GM23338 (cell line): ENCODE results near the gene ADCY5. TPM values are rescaled to one million over a fixed set of nuclear protein-coding genes. Genes with fewer than 3 reads are reported as not detected.

Source experiments
- ATAC-seq: fragments of 200-7000 bp; cut with Tn5 transposase; 3 replicates; pipeline ENCODE4 v1.9.1; 2020
- DNase-seq: peaks from one replicate; pipeline ENCODE4 v3.0.0-alpha.2; 2015; ENCODE audit warnings: low spot score
- H2AFZ ChIP-seq: fragments of 200-600 bp; sonication (generic); 2 replicates; pipeline ENCODE4 v1.8.0; 2016; ENCODE audit warnings: antibody characterized with exemption, mild to moderate bottlenecking, moderate library complexity
- H3F3A ChIP-seq: fragments of 200-600 bp; sonication (generic); replicated peaks from 2 replicates; pipeline ENCODE4 v1.8.0; 2017; ENCODE audit warnings: antibody characterized with exemption, mixed run types, low read depth
- H3K27ac ChIP-seq: fragments of 200-600 bp; sonication (generic); 2 replicates; pipeline ENCODE4 v1.6.1; 2016; ENCODE audit warnings: low read depth
- H3K27me3 ChIP-seq: fragments of 200-600 bp; sonication (generic); 2 replicates; pipeline ENCODE4 v1.8.0; 2016; ENCODE audit warnings: mild to moderate bottlenecking, mixed run types, moderate library complexity; ENCODE audit not compliant: insufficient read depth
- H3K36me3 ChIP-seq: fragments of 200-600 bp; sonication (generic); 2 replicates; pipeline ENCODE4 v1.8.0; 2016; ENCODE audit warnings: mild to moderate bottlenecking; ENCODE audit not compliant: insufficient read depth
- H3K4me1 ChIP-seq: fragments of 200-600 bp; sonication (generic); 2 replicates; pipeline ENCODE4 v1.8.0; 2016; ENCODE audit warnings: mild to moderate bottlenecking, moderate library complexity; ENCODE audit not compliant: insufficient read depth
- H3K4me2 ChIP-seq: fragments of 200-600 bp; sonication (generic); 2 replicates; pipeline ENCODE4 v1.7.1; 2017; ENCODE audit warnings: mixed run types
- H3K4me3 ChIP-seq: fragments of 200-600 bp; sonication (generic); 2 replicates; pipeline ENCODE4 v1.6.1; 2016; ENCODE audit warnings: mixed run types
- H3K79me2 ChIP-seq: fragments of 200-600 bp; sonication (generic); replicated peaks from 2 replicates; pipeline ENCODE4 v1.8.0; 2017; ENCODE audit warnings: mild to moderate bottlenecking; ENCODE audit not compliant: insufficient read depth
- H3K9me2 ChIP-seq: fragments of 200-600 bp; sonication (generic); 2 replicates; pipeline ENCODE4 v1.8.0; 2017; ENCODE audit not compliant: insufficient read depth
- H4K20me1 ChIP-seq: fragments of 200-600 bp; sonication (generic); replicated peaks from 2 replicates; pipeline ENCODE4 v1.8.0; 2017; ENCODE audit warnings: mild to moderate bottlenecking; ENCODE audit not compliant: insufficient read depth
- H3K27ac Mint-ChIP-seq: 2 replicates; pipeline ENCODE4 v1.8.0; 2020; ENCODE audit warnings: inconsistent platforms, mild to moderate bottlenecking, moderate library complexity, mixed read lengths
- H3K27me3 Mint-ChIP-seq: 3 replicates; pipeline ENCODE4 v1.8.0; 2022; ENCODE audit warnings: low read depth, mild to moderate bottlenecking, moderate library complexity, mixed read lengths, inconsistent platforms; ENCODE audit not compliant: insufficient read depth, poor library complexity
- H3K36me3 Mint-ChIP-seq: 3 replicates; pipeline ENCODE4 v1.8.0; 2021; ENCODE audit warnings: low read depth, mild to moderate bottlenecking, inconsistent platforms, moderate library complexity, mixed read lengths
- H3K4me1 Mint-ChIP-seq: 3 replicates; pipeline ENCODE4 v1.8.0; 2020; ENCODE audit warnings: mild to moderate bottlenecking, inconsistent platforms, mixed read lengths
- H3K4me3 Mint-ChIP-seq: 3 replicates; pipeline ENCODE4 v1.8.0; 2021; ENCODE audit warnings: moderate library complexity, mild to moderate bottlenecking, inconsistent platforms, mixed read lengths
- H3K9me3 Mint-ChIP-seq: 3 replicates; pipeline ENCODE4 v1.8.0; 2020; ENCODE audit warnings: moderate library complexity, mild to moderate bottlenecking, inconsistent platforms, mixed read lengths
- CREB1 ChIP-seq: fragments of 250-450 bp; sonication (Bioruptor Pico); IDR thresholded peaks from 2 replicates; pipeline ENCODE4 v1.5.0; 2020; ENCODE audit warnings: low read depth, mild to moderate bottlenecking, moderate library complexity
- EZH2 ChIP-seq: fragments of 200-600 bp; sonication (generic); IDR thresholded peaks from one replicate; pipeline ENCODE4 v1.8.0; 2017; ENCODE audit warnings: antibody characterized with exemption, mild to moderate bottlenecking, low read depth; ENCODE audit not compliant: unreplicated experiment
- EZH2phosphoT487 ChIP-seq: fragments of 200-600 bp; sonication (generic); IDR thresholded peaks from one replicate; pipeline ENCODE4 v1.8.1; 2018; ENCODE audit warnings: antibody characterized with exemption; ENCODE audit not compliant: unreplicated experiment
- JUNB ChIP-seq: IDR thresholded peaks from one replicate; pipeline ENCODE4 v1.6.1; 2016; ENCODE audit warnings: antibody characterized with exemption; ENCODE audit not compliant: unreplicated experiment
- POLR2AphosphoS5 ChIP-seq: IDR thresholded peaks from 2 replicates; pipeline ENCODE4 v1.6.1; 2016; ENCODE audit warnings: antibody characterized with exemption, low read depth
- ZNF114 ChIP-seq: fragments of 250-450 bp; sonication (Bioruptor Pico); IDR thresholded peaks from 2 replicates; pipeline ENCODE4 v1.5.0; 2020; ENCODE audit warnings: mild to moderate bottlenecking, moderate library complexity
- polyA plus RNA-seq: library from polyadenylated mRNA; unstranded; fragments of >200 nt; fragmentation: Nextera tagmentation; extraction: Ambion mirVana; gene quantifications from 2 replicates; pipeline ENCODE4 v1.2.1, GENCODE V29; 2016
- total RNA-seq: library from RNA; depleted of rRNA; stranded (reverse); fragments of >200 nt; shearing (Covaris generic); gene quantifications from 2 replicates; pipeline ENCODE4 v1.2.3, GENCODE V29; 2014
- TF ChIP-seq, protein P1 (sequence below): fragments of 250-450 bp; sonication (Bioruptor Pico); IDR thresholded peaks from 2 replicates; pipeline ENCODE4 v1.5.0; 2020; ENCODE audit warnings: mild to moderate bottlenecking, moderate library complexity
- TF ChIP-seq, protein P2 (sequence below): IDR thresholded peaks from 2 replicates; pipeline ENCODE4 v1.6.1; 2016; ENCODE audit warnings: antibody characterized with exemption

ADCY5 gene
- total and polyA plus RNA-seq, 2 experiments from 2014 or later, result 3.5 to 10.2 TPM

DNA sequence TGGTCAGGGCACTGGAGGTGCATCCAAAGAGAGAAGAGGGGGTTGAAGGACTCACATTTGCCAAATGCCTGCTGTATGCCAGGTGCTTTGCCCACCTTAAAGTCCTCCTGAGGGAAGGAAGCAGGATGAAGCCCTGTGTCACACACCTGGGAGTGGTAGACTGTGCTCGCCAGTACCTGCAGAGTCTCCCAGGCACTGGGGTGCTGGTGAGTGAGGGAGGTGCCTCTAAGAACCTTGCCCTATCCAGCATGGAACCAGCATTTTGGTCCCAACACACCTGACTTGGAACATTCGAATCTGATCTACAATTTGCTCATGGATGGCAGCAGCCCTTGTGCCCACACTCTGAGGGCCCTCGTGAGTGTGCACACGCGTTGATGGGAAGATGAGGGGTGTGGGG lies 170.4 kb downstream of the ADCY5 start (continued):
- TF ChIP-seq, protein P1, sequence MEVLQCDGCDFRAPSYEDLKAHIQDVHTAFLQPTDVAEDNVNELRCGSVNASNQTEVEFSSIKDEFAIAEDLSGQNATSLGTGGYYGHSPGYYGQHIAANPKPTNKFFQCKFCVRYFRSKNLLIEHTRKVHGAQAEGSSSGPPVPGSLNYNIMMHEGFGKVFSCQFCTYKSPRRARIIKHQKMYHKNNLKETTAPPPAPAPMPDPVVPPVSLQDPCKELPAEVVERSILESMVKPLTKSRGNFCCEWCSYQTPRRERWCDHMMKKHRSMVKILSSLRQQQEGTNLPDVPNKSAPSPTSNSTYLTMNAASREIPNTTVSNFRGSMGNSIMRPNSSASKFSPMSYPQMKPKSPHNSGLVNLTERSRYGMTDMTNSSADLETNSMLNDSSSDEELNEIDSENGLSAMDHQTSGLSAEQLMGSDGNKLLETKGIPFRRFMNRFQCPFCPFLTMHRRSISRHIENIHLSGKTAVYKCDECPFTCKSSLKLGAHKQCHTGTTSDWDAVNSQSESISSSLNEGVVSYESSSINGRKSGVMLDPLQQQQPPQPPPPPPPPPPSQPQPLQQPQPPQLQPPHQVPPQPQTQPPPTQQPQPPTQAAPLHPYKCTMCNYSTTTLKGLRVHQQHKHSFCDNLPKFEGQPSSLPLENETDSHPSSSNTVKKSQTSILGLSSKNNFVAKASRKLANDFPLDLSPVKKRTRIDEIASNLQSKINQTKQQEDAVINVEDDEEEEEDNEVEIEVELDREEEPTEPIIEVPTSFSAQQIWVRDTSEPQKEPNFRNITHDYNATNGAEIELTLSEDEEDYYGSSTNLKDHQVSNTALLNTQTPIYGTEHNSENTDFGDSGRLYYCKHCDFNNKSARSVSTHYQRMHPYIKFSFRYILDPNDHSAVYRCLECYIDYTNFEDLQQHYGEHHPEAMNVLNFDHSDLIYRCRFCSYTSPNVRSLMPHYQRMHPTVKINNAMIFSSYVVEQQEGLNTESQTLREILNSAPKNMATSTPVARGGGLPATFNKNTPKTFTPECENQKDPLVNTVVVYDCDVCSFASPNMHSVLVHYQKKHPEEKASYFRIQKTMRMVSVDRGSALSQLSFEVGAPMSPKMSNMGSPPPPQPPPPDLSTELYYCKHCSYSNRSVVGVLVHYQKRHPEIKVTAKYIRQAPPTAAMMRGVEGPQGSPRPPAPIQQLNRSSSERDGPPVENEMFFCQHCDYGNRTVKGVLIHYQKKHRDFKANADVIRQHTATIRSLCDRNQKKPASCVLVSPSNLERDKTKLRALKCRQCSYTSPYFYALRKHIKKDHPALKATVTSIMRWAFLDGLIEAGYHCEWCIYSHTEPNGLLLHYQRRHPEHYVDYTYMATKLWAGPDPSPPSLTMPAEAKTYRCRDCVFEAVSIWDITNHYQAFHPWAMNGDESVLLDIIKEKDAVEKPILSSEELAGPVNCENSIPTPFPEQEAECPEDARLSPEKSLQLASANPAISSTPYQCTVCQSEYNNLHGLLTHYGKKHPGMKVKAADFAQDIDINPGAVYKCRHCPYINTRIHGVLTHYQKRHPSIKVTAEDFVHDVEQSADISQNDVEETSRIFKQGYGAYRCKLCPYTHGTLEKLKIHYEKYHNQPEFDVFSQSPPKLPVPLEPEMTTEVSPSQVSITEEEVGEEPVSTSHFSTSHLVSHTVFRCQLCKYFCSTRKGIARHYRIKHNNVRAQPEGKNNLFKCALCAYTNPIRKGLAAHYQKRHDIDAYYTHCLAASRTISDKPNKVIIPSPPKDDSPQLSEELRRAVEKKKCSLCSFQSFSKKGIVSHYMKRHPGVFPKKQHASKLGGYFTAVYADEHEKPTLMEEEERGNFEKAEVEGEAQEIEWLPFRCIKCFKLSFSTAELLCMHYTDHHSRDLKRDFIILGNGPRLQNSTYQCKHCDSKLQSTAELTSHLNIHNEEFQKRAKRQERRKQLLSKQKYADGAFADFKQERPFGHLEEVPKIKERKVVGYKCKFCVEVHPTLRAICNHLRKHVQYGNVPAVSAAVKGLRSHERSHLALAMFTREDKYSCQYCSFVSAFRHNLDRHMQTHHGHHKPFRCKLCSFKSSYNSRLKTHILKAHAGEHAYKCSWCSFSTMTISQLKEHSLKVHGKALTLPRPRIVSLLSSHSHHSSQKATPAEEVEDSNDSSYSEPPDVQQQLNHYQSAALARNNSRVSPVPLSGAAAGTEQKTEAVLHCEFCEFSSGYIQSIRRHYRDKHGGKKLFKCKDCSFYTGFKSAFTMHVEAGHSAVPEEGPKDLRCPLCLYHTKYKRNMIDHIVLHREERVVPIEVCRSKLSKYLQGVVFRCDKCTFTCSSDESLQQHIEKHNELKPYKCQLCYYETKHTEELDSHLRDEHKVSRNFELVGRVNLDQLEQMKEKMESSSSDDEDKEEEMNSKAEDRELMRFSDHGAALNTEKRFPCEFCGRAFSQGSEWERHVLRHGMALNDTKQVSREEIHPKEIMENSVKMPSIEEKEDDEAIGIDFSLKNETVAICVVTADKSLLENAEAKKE (CRISPR knock-in tag), result no peak
- TF ChIP-seq CREB1 (CRISPR knock-in tag) (no peak), EZH2 (no peak), ZNF114 (CRISPR knock-in tag) (no peak)

DNA sequence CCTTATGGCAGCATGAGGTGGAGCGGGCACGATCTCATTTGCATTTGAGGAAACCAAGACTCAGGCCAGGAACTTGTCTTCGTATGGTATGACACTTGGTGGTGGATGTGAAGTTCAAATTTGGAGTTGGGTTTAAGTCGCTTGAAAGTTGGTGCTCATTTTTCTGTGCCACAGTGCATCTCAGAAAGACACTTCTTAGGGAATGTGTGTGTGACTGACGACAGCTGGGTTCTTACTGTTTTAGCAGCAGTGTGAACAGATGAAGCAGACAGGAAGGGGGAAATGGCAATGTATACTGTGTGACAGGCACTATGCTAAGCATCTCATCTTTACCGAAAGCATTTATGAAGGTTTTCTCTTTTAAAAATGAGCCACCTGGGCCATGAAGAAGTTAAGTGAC lies 171.8 kb downstream of the ADCY5 start:
- Histone ChIP-seq H2AFZ (no peak overlapping the region), H3K27ac (no peak overlapping the region; the same call in 1 of the 2 replicates), H3K4me3 (no peak overlapping the region), H3K4me2 (no peak overlapping the region), H3K36me3 (no peaks in the 10 kb centered on the region), H3K79me2 (no peaks in the 10 kb centered on the region), H4K20me1 (no peaks in the 10 kb centered on the region), H3K4me1 (peaks cover 23% of the 10 kb centered on the region), H3K27me3 (no peaks in the 10 kb centered on the region), H3K9me2 (no peaks in the 10 kb centered on the region), H3F3A (no peaks in the 10 kb centered on the region)
- Mint-ChIP-seq H3K9me3 (no peaks in the 10 kb centered on the region), H3K4me3 (no peak overlapping the region), H3K36me3 (no peaks in the 10 kb centered on the region), H3K27ac (no peak overlapping the region), H3K27me3 (no peaks in the 10 kb centered on the region), H3K4me1 (peaks cover 24% of the 10 kb centered on the region)
- DNase-seq, result no peak
- no peak for ATAC-seq
- TF ChIP-seq JUNB (no peak), EZH2phosphoT487 (no peak), POLR2AphosphoS5 (no peak)
- TF ChIP-seq, protein P2, sequence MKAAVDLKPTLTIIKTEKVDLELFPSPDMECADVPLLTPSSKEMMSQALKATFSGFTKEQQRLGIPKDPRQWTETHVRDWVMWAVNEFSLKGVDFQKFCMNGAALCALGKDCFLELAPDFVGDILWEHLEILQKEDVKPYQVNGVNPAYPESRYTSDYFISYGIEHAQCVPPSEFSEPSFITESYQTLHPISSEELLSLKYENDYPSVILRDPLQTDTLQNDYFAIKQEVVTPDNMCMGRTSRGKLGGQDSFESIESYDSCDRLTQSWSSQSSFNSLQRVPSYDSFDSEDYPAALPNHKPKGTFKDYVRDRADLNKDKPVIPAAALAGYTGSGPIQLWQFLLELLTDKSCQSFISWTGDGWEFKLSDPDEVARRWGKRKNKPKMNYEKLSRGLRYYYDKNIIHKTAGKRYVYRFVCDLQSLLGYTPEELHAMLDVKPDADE, result no peak
- TF ChIP-seq, protein P1 (CRISPR knock-in tag), result no peak
